Left kidney (tissue), 8 donors: ENCODE data around the gene PCDH12. TPM values are rescaled to one million over a fixed set of nuclear protein-coding genes. Genes with fewer than 3 reads are reported as not detected.

ENCODE experiments used
- DNase-seq: peaks from one replicate; pipeline ENCODE4 v3.0.0-alpha.2; 2013
- long read RNA-seq, 8 donors: transcript quantifications; one replicate each; lab custom pipeline, GENCODE V29; 2026
- polyA plus RNA-seq: library from polyadenylated mRNA; unstranded; fragments of 120-200 nt; gene quantifications from one replicate; pipeline ENCODE4 v1.2.1, GENCODE V29; 2013; ENCODE audit not compliant: insufficient read length

PCDH12 gene
- polyA plus RNA-seq, result 15.7 TPM
- long read RNA-seq, donor 1, full-length matches to known transcripts, result 9 of 9 reads
- long read RNA-seq, donor 1, partial matches to known transcripts, result 0 of 9 reads
- long read RNA-seq, donor 1, other reads (novel, unspliced or antisense), result 0 of 9 reads
- long read RNA-seq, donor 2, full-length matches to known transcripts, result 2 of 2 reads
- long read RNA-seq, donor 2, partial matches to known transcripts, result 0 of 2 reads
- long read RNA-seq, donor 2, other reads (novel, unspliced or antisense), result 0 of 2 reads
- long read RNA-seq, donor 3, full-length matches to known transcripts, result 7 of 7 reads
- long read RNA-seq, donor 3, partial matches to known transcripts, result 0 of 7 reads
- long read RNA-seq, donor 3, other reads (novel, unspliced or antisense), result 0 of 7 reads
- long read RNA-seq, donor 4, full-length matches to known transcripts, result 1 of 1 reads
- long read RNA-seq, donor 4, partial matches to known transcripts, result 0 of 1 reads
- long read RNA-seq, donor 4, other reads (novel, unspliced or antisense), result 0 of 1 reads
- long read RNA-seq, donor 5, full-length matches to known transcripts, result 5 of 5 reads
- long read RNA-seq, donor 5, partial matches to known transcripts, result 0 of 5 reads
- long read RNA-seq, donor 5, other reads (novel, unspliced or antisense), result 0 of 5 reads
- long read RNA-seq, donor 6, full-length matches to known transcripts, result 9 of 9 reads
- long read RNA-seq, donor 6, partial matches to known transcripts, result 0 of 9 reads
- long read RNA-seq, donor 6, other reads (novel, unspliced or antisense), result 0 of 9 reads
- long read RNA-seq, donor 7, full-length matches to known transcripts, result 8 of 8 reads
- long read RNA-seq, donor 7, partial matches to known transcripts, result 0 of 8 reads
- long read RNA-seq, donor 7, other reads (novel, unspliced or antisense), result 0 of 8 reads
- long read RNA-seq, donor 8, full-length matches to known transcripts, result 4 of 4 reads
- long read RNA-seq, donor 8, partial matches to known transcripts, result 0 of 4 reads
- long read RNA-seq, donor 8, other reads (novel, unspliced or antisense), result 0 of 4 reads

DNA sequence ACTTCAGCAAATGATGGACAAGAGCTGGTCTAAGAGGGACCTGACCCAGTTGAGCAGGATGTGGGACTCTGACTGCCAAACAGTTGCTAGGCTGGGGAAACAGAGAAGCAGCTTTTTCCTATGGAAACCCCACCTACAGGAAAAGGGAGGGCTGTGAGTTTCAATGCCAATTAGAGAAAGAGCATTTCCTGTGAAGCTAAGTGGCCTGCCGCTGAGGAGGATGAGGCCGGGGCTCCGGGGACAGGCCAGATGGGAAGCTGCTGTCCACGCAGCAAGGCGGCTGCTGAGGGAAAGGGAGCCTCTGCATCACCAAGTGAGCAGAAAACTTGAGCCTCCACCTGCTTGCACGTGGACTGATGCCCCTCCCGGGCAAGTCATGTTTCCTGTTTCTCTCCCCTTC lies at the start of gene PCDH12:
Gene PCDH12 (minus strand): TSS at position 90 of the 400 bp plus-strand sequence. CDS start 351 bp downstream, outside the sequence.
- peak; percentile 63 for DNase-seq

DNA sequence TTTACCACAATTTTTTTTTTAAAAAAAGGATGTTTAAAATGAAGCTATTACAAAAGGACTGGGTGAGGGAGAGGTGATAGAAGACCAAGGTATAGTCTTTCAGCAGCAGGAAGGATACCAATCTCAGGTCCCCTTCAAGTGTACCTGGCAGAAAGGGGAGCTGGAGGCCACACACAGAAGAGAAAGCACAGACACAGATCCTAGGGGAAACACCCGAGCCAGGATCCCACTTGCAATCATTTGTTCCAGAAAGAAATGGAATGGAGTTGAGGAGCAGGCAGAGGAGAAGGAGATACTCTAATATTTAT lies 49.2 kb upstream of the PCDH12 start:
- no peak for DNase-seq

DNA sequence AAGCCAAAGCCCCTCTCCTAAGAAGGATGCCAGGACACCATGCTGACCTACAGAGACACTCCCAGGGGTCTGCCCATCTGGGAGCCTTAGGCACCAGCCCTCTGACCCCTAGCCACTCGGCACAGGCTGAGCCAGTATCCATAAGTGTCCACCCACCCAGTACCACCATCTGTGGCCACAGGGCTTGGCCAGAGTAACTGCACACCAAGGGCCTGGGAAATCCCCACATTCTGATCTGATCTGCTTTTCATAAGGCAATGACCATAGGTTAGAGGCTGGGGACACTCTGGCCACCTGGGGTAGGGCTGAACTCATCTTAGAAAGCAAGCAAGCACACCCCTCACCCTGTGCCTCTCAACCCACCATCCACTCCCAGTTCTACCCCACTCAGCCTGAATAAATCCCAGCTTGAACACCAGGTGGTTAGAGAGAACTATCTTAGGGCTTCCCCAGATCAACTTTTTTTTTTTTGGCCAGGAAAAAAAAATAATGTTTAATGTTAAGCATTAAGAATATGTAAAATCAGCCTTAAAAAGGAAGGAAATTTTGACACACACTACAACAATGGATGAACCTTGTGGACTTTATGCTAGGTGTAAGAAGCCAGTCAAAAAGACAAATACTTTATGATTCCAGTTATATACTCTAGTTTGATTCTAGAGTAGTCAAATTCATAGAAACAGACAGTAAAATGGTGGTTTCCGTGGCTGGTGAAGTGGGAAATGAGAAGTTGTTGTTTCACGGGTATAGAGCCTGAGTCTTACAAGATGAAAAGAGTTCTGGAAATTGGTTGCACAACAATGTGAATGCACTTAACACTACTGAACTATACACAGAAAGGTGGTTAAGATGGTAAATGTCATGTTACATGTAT lies 48.6 kb upstream of the PCDH12 start:
- DNase-seq, result no peak

DNA sequence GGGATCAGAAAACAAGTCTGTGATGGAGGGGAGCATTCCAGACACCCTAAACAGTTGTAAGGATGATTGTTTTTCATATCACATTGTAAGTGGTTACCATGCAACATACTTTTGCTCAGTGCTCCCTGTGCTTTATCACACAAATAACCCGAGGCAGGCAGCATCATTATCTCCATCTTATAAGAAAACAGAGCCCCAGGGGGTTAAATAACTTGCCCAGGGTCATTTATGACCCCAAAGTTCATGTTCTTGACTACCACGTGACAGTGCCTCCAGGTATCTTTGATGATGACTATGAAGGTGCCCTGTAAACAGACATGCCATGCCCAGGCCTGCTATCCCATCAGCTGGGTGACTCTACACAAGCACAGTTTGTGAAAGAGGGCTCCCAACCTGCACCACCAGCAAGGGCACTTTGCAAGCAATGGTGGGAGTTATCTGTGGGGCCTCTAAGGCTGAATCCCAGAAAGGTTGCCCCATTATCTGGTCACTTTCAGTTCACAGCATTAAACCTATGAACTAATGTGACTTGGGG lies 45.3 kb upstream of the PCDH12 start:
- no peak for DNase-seq

DNA sequence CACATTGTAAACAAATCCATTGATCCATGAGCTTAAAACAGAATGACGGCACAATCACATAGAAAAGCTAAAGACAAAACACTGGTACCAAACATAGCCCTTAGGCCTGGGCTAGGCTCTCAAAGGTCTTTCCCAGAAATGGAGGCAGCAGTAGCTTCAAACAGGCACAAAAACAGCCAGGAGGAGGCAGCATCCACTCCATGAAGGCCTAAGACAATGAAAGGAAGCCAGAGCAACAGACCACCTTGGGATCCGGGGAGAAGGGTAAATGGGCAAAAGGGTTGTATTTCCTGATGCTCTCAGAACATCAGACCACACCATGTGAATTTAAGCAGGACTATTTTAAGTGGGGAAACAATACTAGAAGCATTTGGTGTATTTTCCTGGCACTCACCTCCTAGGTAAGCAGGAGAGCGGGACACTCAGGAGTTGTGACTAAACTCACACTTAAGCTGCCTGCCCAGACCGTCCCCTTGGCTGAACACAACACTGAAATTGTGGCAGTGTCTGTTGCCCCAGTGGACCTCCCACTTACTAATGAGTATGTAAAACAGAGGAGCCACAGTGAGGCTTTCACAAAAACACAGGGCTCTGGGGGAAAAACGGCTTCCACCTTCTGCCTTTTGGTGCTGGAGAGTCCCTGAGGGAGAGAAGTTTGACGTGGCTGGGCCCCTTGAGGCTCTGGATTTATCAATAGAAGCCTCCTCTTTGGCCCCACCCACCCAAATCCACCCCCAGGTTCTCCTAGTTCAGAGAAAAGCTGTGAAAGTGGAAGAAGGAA lies 42.9 kb upstream of the PCDH12 start:
- no peak for DNase-seq

DNA sequence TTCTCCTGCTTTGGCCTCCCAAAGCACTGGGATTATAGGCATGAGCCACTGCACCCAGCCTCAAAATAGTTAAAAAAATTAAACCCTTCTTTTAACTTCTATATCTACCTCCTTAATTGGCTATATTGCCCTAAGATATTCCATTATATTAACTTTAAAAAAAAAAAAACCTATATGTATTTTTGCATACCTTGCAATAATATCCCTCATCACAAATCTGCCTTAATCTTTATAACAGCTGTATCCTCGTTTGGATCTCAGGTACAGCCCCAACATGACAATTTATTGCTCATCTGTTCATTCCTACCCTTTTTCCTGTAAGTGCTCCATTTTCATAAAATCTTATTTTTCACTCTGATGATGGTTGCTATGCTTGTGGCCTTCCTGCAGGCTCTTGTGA lies 42.2 kb upstream of the PCDH12 start:
- DNase-seq, result no peak

DNA sequence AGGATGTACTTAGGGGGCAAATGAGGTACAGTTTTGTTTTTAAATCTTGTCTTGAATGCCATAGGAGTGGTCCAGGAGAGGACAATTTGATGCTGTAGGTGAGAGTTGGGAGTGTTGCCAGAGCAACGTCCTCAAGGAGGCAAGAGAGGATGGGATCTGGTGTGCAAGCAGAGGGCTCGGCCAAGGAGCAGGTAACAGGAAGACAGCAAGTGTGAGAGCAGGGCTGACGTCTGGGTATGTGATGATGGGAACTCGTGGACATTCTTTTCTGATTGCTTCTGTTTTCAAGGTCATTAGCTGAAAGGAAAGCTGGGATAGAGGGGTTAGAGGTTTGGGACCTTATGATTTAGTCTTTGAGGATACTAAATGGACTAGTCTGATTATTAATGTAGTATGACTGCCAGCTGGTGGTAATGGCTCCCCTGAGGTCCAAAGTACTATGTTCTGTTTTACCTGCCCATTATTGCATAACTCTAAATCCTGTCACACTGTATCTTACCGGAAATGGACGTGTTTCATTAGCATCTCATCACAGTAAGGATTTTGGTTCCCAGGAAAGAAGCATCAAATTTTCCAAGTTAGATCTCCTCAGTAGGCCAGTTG lies 39.5 kb upstream of the PCDH12 start:
- DNase-seq, result no peak

DNA sequence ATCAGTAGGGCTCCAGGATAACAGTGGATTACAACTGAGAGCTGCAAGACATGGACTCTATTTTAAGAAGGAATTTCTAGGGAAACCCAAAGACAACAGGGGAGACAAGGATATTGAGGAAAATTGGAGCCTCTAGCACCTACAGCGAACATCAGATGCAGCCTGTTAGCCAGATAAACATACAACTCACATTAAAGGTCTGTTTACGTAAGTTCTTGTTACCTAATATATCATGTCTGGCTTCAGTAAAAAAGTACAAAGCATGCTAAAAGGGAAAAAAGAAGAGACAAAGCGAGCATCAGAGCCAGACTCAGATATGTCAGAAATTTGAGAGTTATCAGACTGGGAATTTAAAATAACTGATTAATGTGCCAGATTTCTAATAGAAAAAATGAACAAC lies 37.7 kb upstream of the PCDH12 start:
- no peak for DNase-seq

DNA sequence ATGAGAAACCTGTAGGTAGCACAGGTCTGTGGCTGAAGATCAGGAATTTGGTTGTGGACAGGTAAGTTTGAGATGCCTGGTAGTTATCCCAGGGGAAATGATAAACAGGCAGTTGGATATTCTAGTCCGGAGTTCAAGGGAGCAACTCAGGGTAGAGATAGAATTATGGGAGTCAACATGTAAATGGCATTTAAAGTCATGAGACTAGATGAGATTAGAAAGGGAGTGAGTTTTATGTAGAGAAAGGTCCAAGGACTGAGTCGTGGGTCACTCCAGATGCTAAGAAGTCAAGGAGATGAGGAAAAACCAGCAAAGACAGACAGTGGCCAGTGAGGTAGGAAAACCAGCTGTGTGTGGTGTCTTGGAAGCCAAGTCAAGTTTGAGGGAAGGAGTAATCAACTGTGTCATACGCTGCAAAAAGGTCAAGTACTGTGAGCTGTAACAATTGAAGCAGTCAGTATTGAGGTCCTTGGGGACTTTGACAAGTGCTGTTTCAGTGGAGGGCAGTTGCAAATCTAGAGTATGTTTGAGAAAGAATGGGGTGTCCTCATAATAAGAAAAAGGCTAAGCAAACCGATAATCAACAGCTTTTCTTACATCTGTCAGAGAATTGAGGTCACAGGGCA lies 36.6 kb upstream of the PCDH12 start:
- no peak for DNase-seq

DNA sequence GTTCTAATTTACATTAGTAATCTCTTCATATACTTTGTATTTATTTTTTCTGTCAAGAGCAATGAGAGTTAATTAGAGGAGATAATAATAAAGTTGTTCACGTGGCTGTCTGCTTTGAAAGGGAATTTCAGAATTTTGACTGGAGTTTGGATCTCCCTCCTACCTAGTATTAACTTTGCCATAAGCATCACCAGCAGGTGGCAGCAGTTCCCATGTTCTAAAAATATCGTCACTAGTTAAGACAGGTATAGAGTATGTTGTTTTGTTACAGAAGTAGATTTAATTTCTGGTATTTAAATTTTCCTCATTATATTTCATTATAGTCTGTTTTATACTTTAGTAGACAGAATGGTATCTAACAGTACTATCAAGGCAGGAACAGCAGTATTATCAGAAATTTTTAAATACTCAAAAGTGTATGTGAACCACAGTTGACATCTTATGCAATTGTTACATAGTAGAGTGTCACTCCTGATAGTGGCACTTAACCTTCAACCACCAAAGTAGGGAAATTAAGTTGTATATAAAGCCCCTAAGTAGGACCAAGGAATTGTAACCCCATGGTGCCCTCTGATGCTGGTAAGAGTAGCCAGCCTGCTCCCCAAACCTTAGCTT lies 34.5 kb upstream of the PCDH12 start:
- DNase-seq, result peak; percentile 79

DNA sequence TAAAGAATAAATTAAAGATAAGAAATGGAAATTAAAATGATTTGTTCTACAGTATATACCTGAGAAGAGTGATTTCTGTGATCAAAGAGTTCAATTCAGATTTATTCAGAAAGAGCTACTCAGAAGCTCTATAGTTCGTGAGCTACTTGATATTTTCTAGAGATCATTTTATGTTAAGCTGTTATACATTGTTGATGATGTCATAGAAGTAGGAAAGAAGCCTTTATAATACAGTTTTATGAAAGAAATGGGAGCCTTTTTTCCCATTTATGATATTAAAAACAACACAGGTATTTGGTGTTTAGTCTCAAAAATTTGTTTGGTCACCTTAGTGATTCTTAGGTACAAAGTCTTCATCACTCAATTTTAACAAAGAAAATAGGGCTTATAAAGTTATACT lies 31.7 kb upstream of the PCDH12 start:
- no peak for DNase-seq

DNA sequence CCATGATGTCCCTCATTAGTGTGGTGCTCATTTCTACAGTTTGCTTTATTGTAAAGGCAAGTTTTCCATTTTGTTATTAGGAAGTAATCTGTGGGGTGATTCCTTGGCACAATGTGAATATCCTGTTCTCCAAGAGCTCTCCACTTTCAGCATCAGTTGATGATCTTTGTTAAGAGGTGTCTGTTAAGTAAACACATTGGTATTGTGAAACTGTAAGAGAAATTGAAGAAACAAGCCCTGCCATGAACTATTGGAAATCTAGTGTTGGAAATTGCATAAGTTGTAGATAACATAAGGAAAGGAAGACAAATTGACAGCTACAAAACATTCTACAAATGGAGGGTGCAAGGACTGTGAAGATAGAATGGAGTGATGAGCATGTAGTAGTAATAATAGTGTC lies 28.1 kb upstream of the PCDH12 start:
- no peak for DNase-seq

DNA sequence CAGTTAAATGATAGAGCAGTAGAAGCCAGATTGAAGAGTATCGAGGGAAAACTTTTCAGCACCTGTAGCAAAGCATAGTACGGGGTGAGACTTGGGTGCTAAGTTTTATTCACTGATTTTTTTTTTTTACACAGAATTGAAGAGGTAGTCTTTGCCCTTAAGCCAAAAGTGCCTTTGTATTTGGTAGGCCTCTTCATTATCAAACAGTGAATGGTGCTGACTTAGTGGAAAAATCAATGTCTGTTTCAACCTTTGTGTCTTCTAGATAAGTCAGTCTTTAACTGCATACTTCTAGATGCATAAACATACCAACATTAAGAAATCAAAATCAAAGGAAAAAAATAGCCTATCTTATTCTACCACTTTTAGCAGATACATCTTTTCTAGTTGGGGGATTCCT lies 24.6 kb upstream of the PCDH12 start:
- no peak for DNase-seq

DNA sequence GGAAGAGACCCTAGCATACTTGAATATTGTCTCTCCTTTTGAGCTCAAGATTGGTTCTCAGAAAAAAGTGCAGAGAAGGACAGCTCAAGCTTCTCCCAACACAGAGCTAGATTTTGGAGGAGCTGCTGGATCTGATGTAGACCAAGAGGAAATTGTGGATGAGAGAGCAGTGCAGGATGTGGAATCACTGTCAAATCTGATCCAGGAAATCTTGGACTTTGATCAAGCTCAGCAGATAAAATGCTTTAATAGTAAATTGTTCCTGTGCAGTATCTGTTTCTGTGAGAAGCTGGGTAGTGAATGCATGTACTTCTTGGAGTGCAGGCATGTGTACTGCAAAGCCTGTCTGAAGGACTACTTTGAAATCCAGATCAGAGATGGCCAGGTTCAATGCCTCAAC lies 20.4 kb upstream of the PCDH12 start:
- DNase-seq, result no peak

DNA sequence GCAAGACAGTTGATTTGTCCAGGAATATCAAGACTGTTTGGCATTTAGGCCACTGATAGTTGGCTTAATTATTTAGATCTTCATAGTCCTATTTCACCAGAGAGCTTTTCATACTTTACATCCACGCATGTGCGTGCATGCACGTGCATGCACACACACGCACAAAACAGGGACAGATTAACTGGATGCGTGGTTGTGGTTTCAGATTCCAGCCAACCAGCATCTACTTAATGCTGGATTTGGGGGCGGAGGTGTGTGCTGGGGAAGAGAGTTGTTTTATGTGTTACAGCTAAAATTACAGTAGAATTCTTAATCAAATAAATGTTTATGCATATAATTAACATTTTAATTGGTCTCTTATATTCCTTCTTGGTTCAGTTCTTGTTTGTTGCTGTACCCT lies 18.2 kb upstream of the PCDH12 start:
- DNase-seq, result no peak

DNA sequence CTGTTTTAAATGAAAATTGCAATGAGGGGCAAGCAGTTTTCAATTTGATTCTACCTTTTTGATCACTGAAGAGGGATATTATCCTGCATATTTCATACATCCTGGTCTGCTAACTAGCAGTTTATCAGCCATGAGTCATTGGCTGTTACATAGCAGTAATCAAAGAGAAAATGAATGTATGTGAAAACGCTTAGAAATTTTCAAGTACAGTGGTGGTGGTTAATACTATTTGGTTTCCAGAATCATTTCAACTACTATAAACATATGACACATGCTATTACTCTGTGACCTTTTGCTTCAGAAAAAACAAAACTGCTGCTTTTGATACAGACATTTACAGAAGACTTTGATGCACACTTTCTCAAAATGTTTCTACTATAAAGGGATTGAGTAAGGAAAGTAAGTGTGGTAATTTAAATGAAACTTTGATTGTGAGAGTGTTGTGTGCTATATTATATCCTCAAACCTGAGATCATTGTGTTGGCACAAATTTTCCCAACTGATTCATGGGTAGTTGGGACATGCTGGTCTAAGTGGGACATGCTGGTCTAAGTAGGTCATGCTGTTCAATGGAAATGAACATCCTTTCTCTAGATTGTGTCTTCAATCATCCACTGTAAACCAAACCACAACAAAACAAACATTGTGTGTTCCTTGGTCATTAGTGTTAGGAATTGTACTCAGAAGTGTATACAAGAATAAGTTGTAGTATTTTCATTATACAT lies 16.0 kb upstream of the PCDH12 start:
- no peak for DNase-seq

DNA sequence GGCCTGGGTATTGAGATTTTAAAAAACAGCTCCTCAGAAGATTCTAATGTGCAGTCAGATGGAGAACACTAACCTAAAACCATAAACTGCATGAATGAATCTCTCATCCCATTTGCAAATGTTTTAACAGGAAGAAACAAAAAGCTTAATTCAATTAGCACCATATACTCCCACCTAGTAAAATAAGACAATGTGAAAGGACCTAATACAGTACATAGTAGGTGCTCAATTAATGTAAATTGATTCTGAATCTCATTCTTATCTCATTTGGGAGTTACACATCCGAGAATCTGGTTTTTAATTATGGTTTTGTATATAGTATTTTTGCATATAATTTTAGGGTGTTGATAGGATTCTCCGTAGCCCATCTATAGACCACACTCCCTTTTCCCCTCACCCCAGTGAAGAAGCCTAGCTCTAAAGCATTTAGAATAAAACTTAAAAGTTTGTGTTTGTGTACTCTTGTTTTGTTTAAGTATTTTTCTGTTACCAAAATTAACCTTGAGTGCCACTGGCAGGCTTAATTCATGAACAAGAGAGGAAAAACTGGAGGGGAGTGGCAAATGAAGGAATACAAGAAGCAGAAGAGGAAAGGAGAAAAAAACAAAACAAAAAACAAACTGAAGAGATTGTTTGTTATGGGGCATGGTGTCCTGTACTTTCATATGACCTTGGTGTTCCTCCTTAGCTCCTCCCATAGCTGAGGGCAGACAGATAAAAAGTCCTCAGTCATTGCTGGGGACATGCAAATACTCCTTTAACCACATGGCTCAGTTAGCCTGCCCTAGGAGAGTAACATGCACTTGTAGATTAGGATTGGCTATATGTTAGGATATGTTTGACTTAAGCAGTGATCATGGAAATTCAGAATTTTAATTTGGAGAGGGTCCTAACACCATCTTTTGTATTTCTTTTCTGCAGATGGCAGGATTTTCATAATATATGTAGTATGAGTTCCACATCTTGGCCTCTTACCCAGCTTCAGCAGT lies 12.1 kb upstream of the PCDH12 start:
- DNase-seq, result no peak
